Measurements from ENCODE around the gene CTXN3.

CTXN3 gene

DNA sequence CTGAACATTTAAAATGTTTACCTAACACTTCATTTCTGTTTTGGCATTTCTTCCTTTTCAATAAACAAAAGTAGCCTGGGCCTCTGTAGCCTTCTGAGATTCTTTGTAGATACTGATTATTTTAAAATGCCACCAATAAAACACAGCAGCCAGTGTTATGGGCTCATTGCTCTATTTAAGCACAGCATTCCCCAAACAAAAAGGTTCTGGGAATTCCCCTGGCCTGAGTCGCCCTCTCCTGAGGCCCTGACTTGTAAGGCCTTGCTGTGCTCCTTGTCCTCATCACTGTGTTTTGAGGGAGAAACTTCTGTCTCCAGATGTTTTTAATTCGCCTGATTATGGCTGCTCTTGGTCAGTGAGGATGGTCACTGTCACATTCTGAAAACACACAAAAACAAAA, 33.0 kb upstream of the CTXN3 start:
- Histone ChIP-seq H3K4me1 (ENCODE audit: control insufficient read depth in 1 of 2, insufficient read depth in 2 of 2, low read length in 2 of 2) (no peaks in the 10 kb centered on the region), H3K36me3 (ENCODE audit: control insufficient read depth in 1 of 2, insufficient read depth in 2 of 2, low read length in 2 of 2) (no peaks in the 10 kb centered on the region), H3K27ac (ENCODE audit: low read length) (no peak overlapping the region), H3K27me3 (ENCODE audit: low read depth, low read length) (no peaks in the 10 kb centered on the region), H3K9me3 (ENCODE audit: control insufficient read depth in 1 of 2, low read length in 2 of 2) (no peaks in the 10 kb centered on the region), H3K4me3 (ENCODE audit: low read depth in 1 of 2, low read length in 2 of 2) (no peak overlapping the region)

DNA sequence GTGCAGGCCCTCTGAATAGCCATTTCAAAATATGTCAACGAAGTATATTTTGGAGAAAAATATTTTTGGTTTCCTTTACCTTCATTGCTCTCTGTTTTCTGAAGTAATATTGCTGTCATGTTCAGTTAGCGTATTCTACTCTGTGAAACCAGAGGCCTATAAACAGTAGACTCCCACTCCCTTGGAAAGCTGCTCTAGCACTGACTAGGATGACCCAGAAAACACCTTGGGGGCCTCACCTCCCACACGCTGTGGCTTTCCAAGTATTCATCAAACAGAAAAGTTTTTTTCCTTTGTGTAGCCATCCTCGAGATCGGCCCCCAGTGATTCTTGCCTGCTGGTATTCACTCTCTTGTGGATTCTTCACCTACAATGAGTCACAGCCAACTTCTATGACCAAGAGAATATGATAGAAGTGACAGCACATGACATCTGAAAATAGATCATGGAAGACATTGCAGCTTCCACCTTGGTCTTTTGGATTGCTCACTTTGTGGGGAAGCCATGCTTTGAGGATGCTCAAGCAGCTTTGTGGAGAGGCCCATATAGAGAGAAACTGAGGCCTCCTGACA, 28.9 kb upstream of the CTXN3 start:
- Histone ChIP-seq H3K27ac (ENCODE audit: low read length) (no peak overlapping the region), H3K27me3 (ENCODE audit: low read depth, low read length) (no peaks in the 10 kb centered on the region), H3K4me1 (ENCODE audit: control insufficient read depth in 1 of 2, insufficient read depth in 2 of 2, low read length in 2 of 2) (no peaks in the 10 kb centered on the region), H3K36me3 (ENCODE audit: control insufficient read depth in 1 of 2, insufficient read depth in 2 of 2, low read length in 2 of 2) (no peaks in the 10 kb centered on the region), H3K4me3 (ENCODE audit: low read depth in 1 of 2, low read length in 2 of 2) (no peak overlapping the region), H3K9me3 (ENCODE audit: control insufficient read depth in 1 of 2, low read length in 2 of 2) (no peaks in the 10 kb centered on the region)

DNA sequence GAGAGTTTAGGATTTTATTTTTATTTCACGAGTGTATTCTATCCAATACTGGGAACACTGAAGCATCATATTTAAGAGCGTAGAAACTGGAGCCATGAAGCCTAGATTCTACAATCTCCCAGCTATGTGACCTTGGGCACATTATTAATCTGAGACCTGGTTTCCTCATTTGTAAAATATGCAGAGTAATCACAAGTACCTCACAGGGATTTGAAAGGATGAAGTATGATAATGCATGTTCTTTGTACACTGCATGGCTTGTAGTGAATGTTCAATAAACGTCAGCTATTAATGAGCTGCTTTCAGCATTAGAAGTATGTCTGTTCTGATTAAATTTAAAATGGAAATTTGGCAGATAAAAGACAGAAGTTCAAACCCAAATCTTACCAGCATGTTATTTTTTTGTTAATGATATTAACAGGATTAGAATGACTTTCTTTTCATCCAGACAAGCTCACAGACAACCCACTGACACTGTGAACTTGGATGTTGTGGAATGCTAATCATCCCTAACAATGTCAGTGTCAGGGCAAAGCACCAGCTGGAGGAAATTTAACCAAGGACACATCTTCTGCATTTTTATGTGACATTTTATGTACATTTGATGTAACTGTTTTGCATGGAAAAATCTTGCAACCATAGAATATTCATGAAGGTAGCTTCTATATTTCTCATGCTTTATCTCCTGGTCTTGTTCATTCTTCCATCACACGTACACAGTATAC, 27.1 kb upstream of the CTXN3 start:
- Histone ChIP-seq H3K9me3 (ENCODE audit: control insufficient read depth in 1 of 2, low read length in 2 of 2) (no peaks in the 10 kb centered on the region), H3K36me3 (ENCODE audit: control insufficient read depth in 1 of 2, insufficient read depth in 2 of 2, low read length in 2 of 2) (no peaks in the 10 kb centered on the region), H3K4me3 (ENCODE audit: low read depth in 1 of 2, low read length in 2 of 2) (no peak overlapping the region), H3K27me3 (ENCODE audit: low read depth, low read length) (no peaks in the 10 kb centered on the region), H3K27ac (ENCODE audit: low read length) (no peak overlapping the region), H3K4me1 (ENCODE audit: control insufficient read depth in 1 of 2, insufficient read depth in 2 of 2, low read length in 2 of 2) (no peaks in the 10 kb centered on the region)

DNA sequence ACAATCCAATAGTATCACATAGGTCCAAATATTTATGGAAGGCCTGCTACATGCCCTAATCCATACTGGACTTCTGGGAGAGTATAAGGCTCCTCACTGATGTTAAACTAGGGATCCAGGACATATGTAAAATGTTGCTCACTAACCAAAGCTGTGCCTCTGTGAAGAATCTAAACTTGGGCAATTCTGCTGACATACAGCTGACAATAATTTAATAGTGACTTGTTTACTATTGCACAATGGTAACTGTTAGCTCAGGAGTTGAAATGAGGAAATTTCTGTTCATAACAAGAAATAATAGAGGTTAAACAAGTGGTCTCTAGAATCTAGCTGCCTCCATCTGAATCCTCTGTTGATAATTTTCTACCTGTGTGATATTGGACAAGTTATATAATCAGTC, 14.9 kb upstream of the CTXN3 start:
- H3K4me1 ChIP-seq (ENCODE audit: control insufficient read depth in 1 of 2, insufficient read depth in 2 of 2, low read length in 2 of 2): no peaks in the 10 kb centered on the region
- H3K36me3 ChIP-seq (ENCODE audit: control insufficient read depth in 1 of 2, insufficient read depth in 2 of 2, low read length in 2 of 2): no peaks in the 10 kb centered on the region
- H3K27me3 ChIP-seq (ENCODE audit: low read depth, low read length): no peaks in the 10 kb centered on the region
- no peak overlapping the region for H3K4me3 ChIP-seq (ENCODE audit: low read depth in 1 of 2, low read length in 2 of 2)
- no peak overlapping the region for H3K27ac ChIP-seq (ENCODE audit: low read length)
- no peaks in the 10 kb centered on the region for H3K9me3 ChIP-seq (ENCODE audit: control insufficient read depth in 1 of 2, low read length in 2 of 2)

DNA sequence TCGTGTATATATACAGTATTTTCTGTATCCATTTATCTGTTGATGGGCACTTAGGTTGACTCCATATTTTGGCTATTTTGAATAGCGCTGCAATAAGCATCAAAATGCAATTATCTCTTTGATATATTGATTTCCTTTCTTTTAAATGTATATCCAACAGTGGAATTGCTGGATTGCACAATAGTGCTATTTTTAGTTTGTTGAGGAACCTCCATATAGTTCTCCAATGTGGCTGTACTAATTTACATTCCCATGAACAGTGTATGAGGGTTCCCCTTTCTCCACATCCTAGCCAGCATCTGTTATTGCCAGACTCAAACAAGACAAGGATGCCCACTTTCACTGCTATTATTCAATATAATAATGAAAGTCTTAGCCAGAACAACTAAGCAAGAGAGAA, 9.1 kb upstream of the CTXN3 start:
- Histone ChIP-seq H3K36me3 (ENCODE audit: control insufficient read depth in 1 of 2, insufficient read depth in 2 of 2, low read length in 2 of 2) (no peaks in the 10 kb centered on the region), H3K27me3 (ENCODE audit: low read depth, low read length) (no peaks in the 10 kb centered on the region), H3K27ac (ENCODE audit: low read length) (no peak overlapping the region), H3K4me1 (ENCODE audit: control insufficient read depth in 1 of 2, insufficient read depth in 2 of 2, low read length in 2 of 2) (peaks cover 0 to 12% of the 10 kb centered on the region in 2 donors), H3K9me3 (ENCODE audit: control insufficient read depth in 1 of 2, low read length in 2 of 2) (no peaks in the 10 kb centered on the region), H3K4me3 (ENCODE audit: low read depth in 1 of 2, low read length in 2 of 2) (no peak overlapping the region)

DNA sequence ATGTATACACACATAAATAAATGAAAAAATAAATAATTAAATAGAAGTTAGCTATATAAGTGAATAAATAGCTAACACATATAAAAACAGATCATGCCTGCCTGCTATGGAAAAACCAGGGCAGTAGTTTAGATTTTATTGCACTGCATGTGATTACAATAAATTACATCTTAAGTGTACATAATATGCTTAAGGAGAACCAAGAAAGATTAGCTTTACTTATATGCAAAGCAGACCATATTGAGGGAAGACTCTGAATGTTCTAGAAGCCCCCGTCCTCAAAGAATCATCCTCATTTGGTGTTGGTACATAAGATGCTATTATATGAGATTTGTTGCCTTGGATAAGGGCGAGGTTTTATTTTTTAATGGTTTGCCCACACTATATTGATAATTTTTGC, 5.9 kb upstream of the CTXN3 start:
- H3K4me1 ChIP-seq (ENCODE audit: control insufficient read depth in 1 of 2, insufficient read depth in 2 of 2, low read length in 2 of 2): peaks cover 0 to 27% of the 10 kb centered on the region in 2 donors
- H3K9me3 ChIP-seq (ENCODE audit: control insufficient read depth in 1 of 2, low read length in 2 of 2): no peaks in the 10 kb centered on the region
- no peaks in the 10 kb centered on the region for H3K27me3 ChIP-seq (ENCODE audit: low read depth, low read length)
- no peak overlapping the region for H3K27ac ChIP-seq (ENCODE audit: low read length)
- no peak overlapping the region for H3K4me3 ChIP-seq (ENCODE audit: low read depth in 1 of 2, low read length in 2 of 2)
- H3K36me3 ChIP-seq (ENCODE audit: control insufficient read depth in 1 of 2, insufficient read depth in 2 of 2, low read length in 2 of 2): no peaks in the 10 kb centered on the region

DNA sequence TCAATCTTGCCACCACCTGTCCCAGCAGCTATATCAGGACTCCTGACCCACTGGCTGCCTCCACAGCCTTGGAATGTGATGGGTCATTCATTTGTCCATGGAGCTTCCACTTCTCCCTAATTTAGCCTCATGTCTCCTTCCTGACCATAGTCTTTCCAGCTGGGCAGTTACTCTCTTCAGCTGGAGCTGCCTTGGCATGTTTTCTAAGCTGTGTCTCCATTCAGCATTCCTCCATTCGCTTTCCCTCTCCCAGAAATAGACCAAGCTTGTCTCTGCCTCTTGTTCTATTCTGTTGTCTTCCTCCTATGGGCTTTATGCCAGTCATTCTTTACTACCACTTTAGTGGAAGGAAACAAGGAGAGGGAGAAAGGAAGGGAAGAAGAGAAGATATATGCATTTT, 5.3 kb upstream of the CTXN3 start:
- H3K27ac ChIP-seq (ENCODE audit: low read length): no peak overlapping the region
- no peaks in the 10 kb centered on the region for H3K36me3 ChIP-seq (ENCODE audit: control insufficient read depth in 1 of 2, insufficient read depth in 2 of 2, low read length in 2 of 2)
- no peak overlapping the region for H3K4me3 ChIP-seq (ENCODE audit: low read depth in 1 of 2, low read length in 2 of 2)
- no peaks in the 10 kb centered on the region for H3K9me3 ChIP-seq (ENCODE audit: control insufficient read depth in 1 of 2, low read length in 2 of 2)
- peaks cover 0 to 27% of the 10 kb centered on the region in 2 donors for H3K4me1 ChIP-seq (ENCODE audit: control insufficient read depth in 1 of 2, insufficient read depth in 2 of 2, low read length in 2 of 2)
- H3K27me3 ChIP-seq (ENCODE audit: low read depth, low read length): no peaks in the 10 kb centered on the region

DNA sequence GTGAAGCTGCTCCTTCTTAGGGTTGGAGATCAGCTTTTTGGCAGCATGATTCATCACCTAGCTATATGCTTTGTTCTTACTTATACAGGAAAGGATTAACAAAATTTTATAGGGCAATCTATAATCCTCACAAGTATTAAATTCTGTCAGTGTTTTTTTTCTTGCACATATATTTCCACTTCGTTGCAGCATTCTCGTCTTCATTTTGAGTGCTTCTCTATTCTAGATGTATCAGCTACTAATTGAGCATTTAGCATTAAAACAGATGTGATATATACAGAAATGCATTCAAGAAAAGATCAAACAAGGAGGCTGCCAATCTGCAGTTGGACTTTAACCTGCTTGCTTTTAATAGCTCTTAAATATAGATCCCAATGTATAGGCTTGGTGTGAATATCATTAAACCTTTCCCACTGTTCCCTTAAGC, 3.6 kb upstream of the CTXN3 start:
- H3K4me3 ChIP-seq (ENCODE audit: low read depth in 1 of 2, low read length in 2 of 2): no peak overlapping the region
- no peaks in the 10 kb centered on the region for H3K36me3 ChIP-seq (ENCODE audit: control insufficient read depth in 1 of 2, insufficient read depth in 2 of 2, low read length in 2 of 2)
- no peak overlapping the region for H3K27ac ChIP-seq (ENCODE audit: low read length)
- no peaks in the 10 kb centered on the region for H3K9me3 ChIP-seq (ENCODE audit: control insufficient read depth in 1 of 2, low read length in 2 of 2)
- H3K4me1 ChIP-seq (ENCODE audit: control insufficient read depth in 1 of 2, insufficient read depth in 2 of 2, low read length in 2 of 2): peaks cover 0 to 33% of the 10 kb centered on the region in 2 donors
- no peaks in the 10 kb centered on the region for H3K27me3 ChIP-seq (ENCODE audit: low read depth, low read length)

DNA sequence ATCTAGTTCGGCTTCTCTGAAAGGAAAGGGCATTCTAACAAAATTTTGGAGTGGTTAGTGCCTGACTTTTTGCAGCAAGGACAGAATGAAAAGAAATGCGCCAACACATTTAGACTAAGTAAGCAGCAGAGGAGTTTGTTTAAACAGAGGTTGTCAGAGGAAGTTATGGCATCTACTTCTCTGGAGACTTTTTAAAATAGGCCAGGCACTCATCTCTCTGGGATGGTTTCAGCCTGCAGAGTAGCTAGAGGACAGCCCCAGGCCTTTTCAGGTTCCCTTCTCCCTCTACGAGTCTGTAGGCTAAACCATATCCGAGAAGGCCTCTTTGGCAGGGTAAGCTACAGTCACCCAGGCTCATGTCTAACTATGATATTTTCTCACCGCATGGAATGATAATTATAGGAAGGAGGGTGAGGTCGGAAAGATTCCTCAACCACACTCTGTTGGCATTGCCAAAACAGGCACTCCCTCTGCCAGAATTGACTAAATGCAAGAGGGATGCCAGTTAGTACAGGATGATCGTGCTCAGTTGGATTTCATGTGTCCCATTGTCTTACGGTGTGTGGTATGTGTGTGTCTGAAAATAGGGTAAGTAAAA, 1.4 kb upstream of the CTXN3 start:
- Histone ChIP-seq H3K4me3 (ENCODE audit: low read depth in 1 of 2, low read length in 2 of 2) (no peak overlapping the region), H3K4me1 (ENCODE audit: control insufficient read depth in 1 of 2, insufficient read depth in 2 of 2, low read length in 2 of 2) (peaks cover 0 to 39% of the 10 kb centered on the region in 2 donors), H3K9me3 (ENCODE audit: control insufficient read depth in 1 of 2, low read length in 2 of 2) (no peaks in the 10 kb centered on the region), H3K27ac (ENCODE audit: low read length) (peak overlapping the region; percentile 2), H3K36me3 (ENCODE audit: control insufficient read depth in 1 of 2, insufficient read depth in 2 of 2, low read length in 2 of 2) (no peaks in the 10 kb centered on the region), H3K27me3 (ENCODE audit: low read depth, low read length) (no peaks in the 10 kb centered on the region)

DNA sequence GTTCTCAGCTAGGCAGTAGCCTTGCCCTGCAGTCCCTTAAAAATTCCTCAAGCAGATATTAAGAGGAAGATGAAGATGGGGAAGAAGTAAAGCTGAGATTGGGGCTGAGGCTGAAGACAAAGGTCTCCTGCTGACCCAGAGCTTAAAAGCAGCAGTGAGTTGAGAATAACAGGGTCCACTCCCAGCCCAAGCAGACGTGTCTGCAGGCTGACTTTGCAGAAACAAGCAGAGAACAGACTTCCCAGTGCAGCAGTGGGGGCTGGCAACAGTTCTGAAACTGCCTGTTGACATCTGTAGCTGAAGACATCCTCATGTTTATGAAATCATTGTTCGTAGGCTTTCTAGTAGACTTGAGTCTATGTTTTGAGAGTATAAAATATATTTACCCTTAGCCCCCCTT, 1.1 kb downstream of the CTXN3 start:
- H3K9me3 ChIP-seq (ENCODE audit: control insufficient read depth in 1 of 2, low read length in 2 of 2): no peaks in the 10 kb centered on the region
- peaks cover 0 to 28% of the 10 kb centered on the region in 2 donors for H3K4me1 ChIP-seq (ENCODE audit: control insufficient read depth in 1 of 2, insufficient read depth in 2 of 2, low read length in 2 of 2)
- no peaks in the 10 kb centered on the region for H3K36me3 ChIP-seq (ENCODE audit: control insufficient read depth in 1 of 2, insufficient read depth in 2 of 2, low read length in 2 of 2)
- H3K27me3 ChIP-seq (ENCODE audit: low read depth, low read length): no peaks in the 10 kb centered on the region
- H3K4me3 ChIP-seq (ENCODE audit: low read depth in 1 of 2, low read length in 2 of 2): no peak overlapping the region
- H3K27ac ChIP-seq (ENCODE audit: low read length): peak overlapping the region; percentile 27

DNA sequence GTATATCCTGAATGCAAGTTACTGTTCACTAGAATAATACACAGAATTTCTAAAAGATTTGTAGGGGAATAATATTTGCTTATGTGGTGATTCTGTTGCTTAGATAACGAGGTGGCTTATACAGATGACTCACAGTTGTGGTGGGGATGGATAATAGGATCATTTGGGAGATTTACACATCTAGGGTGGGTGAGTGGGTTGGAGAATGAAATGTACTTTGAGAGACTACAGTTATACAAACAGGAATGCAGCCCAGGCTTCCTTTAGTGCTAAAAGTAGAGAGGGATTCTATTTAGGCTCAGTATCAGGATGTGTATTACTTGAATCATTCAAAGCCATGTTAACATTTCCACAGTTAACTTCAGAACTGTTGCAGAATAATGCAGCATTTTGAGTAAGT, 1.8 kb downstream of the CTXN3 start:
- peaks cover 0 to 28% of the 10 kb centered on the region in 2 donors for H3K4me1 ChIP-seq (ENCODE audit: control insufficient read depth in 1 of 2, insufficient read depth in 2 of 2, low read length in 2 of 2)
- H3K9me3 ChIP-seq (ENCODE audit: control insufficient read depth in 1 of 2, low read length in 2 of 2): no peaks in the 10 kb centered on the region
- H3K27ac ChIP-seq (ENCODE audit: low read length): no peak overlapping the region
- no peaks in the 10 kb centered on the region for H3K36me3 ChIP-seq (ENCODE audit: control insufficient read depth in 1 of 2, insufficient read depth in 2 of 2, low read length in 2 of 2)
- no peak overlapping the region for H3K4me3 ChIP-seq (ENCODE audit: low read depth in 1 of 2, low read length in 2 of 2)
- H3K27me3 ChIP-seq (ENCODE audit: low read depth, low read length): no peaks in the 10 kb centered on the region
